Activated T-helper 1 cell treated with anti-CD3 and anti-CD28 coated beads, Interleukin-12 subunit alpha, Interleukin-12 subunit beta, Interleukin-2, Interleukin-4 antibody, amounts not matched to agents 30 ng/mL and 10 ng/mL and 1 ng/mL, durations not matched to agents 14 hours and 24 hours and 36 hours (primary cell): ENCODE data around the gene EIF2S1. TPM values are rescaled to one million over a fixed set of nuclear protein-coding genes. Genes with fewer than 3 reads are reported as not detected.
"Not testable (repeated sequence)": the region's sequence is repeated elsewhere in the genome, so short reads cannot be mapped to it uniquely, and the experiment has no call there.

Experiments used
- DNase-seq: peaks from one replicate; pipeline ENCODE4 v3.0.0; 2021; ENCODE audit warnings: low spot score
- H3K27ac Mint-ChIP-seq: one replicate; pipeline ENCODE4 v1.8.0; 2021; ENCODE audit warnings: mild to moderate bottlenecking, mixed read lengths
- H3K27me3 Mint-ChIP-seq: one replicate; pipeline ENCODE4 v1.8.0; 2022; ENCODE audit warnings: mild to moderate bottlenecking, moderate library complexity, mixed read lengths; ENCODE audit not compliant: insufficient read depth
- H3K36me3 Mint-ChIP-seq: one replicate; pipeline ENCODE4 v1.8.0; 2021; ENCODE audit warnings: low read depth, mixed read lengths
- H3K4me1 Mint-ChIP-seq: one replicate; pipeline ENCODE4 v1.8.0; 2021; ENCODE audit warnings: low read depth, mixed read lengths
- H3K4me3 Mint-ChIP-seq: one replicate; pipeline ENCODE4 v1.8.0; 2021; ENCODE audit warnings: mild to moderate bottlenecking, moderate library complexity, mixed read lengths
- H3K9me3 Mint-ChIP-seq: one replicate; pipeline ENCODE4 v1.8.0; 2021; ENCODE audit warnings: mixed read lengths
- intact Hi-C: fragments of 100-400 bp; cut with micrococcal nuclease; formaldehyde crosslinking; loops from one replicate; pipeline ENCODE4 v1.15.1; 2024
- total RNA-seq: library from RNA; stranded (reverse); gene quantifications from 2 replicates; pipeline ENCODE4 v1.2.3, GENCODE V29; 2022

The EIF2S1 gene
- total RNA-seq, 1 donor from 2014 or later = 234 TPM

GRCh38 chr14:67405771-67406170 is 45.6 kb downstream of the EIF2S1 start:
- no peaks in the 10 kb centered on the region for H3K36me3 Mint-ChIP-seq
- no peak overlapping the region for H3K27ac Mint-ChIP-seq
- intact Hi-C loops = no loop called here
- no peaks in the 10 kb centered on the region for H3K9me3 Mint-ChIP-seq
- H3K4me1 Mint-ChIP-seq = no peaks in the 10 kb centered on the region
- H3K27me3 Mint-ChIP-seq = peaks cover 11% of the 10 kb centered on the region
- DNase-seq = no peak
- no peak overlapping the region for H3K4me3 Mint-ChIP-seq

GRCh38 chr14:67408122-67408801 is 48.1 kb downstream of the EIF2S1 start:
- H3K27ac Mint-ChIP-seq, H3K9me3 Mint-ChIP-seq, H3K36me3 Mint-ChIP-seq, intact Hi-C loops, H3K4me3 Mint-ChIP-seq, H3K4me1 Mint-ChIP-seq, DNase-seq: not testable (repeated sequence)
- H3K27me3 Mint-ChIP-seq = peaks cover 23% of the 10 kb centered on the region

DNA sequence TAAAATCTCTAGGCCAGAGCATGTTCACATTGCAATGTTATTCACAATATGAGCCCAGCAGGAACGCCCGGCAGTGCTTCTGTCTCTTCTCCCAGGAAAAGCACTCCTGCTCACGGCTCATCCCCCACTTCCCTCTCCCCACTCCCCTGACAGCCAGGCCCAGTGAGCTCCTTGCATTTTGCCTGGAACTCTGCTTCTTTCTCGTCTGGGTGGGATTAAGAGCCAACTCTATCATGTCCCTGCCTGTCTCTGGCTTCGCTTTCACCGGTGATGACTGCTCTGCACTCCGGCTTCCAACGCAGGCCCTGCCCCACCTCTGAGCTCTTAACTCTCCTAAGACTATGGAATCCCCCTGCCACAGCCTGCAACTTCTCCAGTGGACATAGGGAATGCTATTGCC is 49.3 kb downstream of the EIF2S1 start:
- no peak overlapping the region for H3K4me3 Mint-ChIP-seq
- H3K36me3 Mint-ChIP-seq = no peaks in the 10 kb centered on the region
- H3K4me1 Mint-ChIP-seq = peaks cover 13% of the 10 kb centered on the region
- intact Hi-C loops = no loop called here
- no peak for DNase-seq
- H3K27ac Mint-ChIP-seq = no peak overlapping the region
- H3K9me3 Mint-ChIP-seq = no peaks in the 10 kb centered on the region
- H3K27me3 Mint-ChIP-seq = peaks cover 23% of the 10 kb centered on the region

- intact Hi-C loops = no loop called here
- Mint-ChIP-seq H3K27me3 (peaks cover 23% of the 10 kb centered on the region), H3K4me3 (no peak overlapping the region), H3K4me1 (peaks cover 14% of the 10 kb centered on the region), H3K36me3 (no peaks in the 10 kb centered on the region), H3K9me3 (no peaks in the 10 kb centered on the region), H3K27ac (no peak overlapping the region)
- DNase-seq = no peak
These were observed 50.2 kb downstream of the EIF2S1 start for GRCh38 chr14:67410313-67410712.

- H3K4me1 Mint-ChIP-seq = peaks cover 14% of the 10 kb centered on the region
These were observed 51.2 kb downstream of the EIF2S1 start for GRCh38 chr14:67411370-67411769.

DNA sequence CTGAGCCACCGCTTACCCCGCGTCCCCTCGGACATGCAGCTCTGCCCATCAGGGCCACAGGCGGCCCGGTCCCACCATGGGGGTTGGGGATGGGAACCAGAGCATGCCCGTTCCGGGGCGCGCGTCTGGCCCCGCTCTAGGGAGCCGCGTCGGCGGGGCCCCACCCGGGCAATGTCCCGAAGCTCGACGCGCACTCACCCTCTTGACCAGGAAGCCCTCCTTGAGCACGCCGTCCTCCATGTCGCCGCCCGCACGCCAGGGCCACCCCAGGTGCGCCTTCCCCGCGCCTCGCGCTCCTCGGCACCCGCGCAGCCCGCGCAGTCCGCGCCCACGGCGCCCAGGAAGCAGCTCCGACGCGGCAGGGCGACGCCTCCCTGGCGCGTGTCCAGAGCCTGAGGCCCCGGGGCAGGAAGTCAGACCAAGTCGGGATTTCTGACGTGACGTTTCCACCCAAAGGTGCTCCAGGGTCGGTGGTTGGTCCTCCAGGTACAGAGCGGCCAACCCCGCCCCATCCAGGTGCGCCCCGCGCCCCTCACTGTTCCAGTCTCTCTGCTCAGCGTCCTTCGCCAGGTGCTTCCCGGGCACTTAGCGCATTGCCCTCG is 51.8 kb downstream of the EIF2S1 start, which contains the start of gene PLEK2:
Gene PLEK2, minus strand, starts transcription at position 346 of the 602 bp plus-strand sequence. Its CDS starts 106 bp downstream, at position 240.
- Mint-ChIP-seq H3K4me1 (peaks cover 14% of the 10 kb centered on the region), H3K27me3 (peaks cover 23% of the 10 kb centered on the region), H3K36me3 (no peaks in the 10 kb centered on the region), H3K9me3 (no peaks in the 10 kb centered on the region), H3K27ac (no peak within 1 kb of the TSS), H3K4me3 (peak within 1 kb of the TSS; percentile 39)
- intact Hi-C loops = no loop called here
- DNase-seq = peak; percentile 20

More at GRCh38 chr14:67411370-67411769, 51.2 kb downstream of the EIF2S1 start:
- no peak overlapping the region for H3K4me3 Mint-ChIP-seq
- DNase-seq = no peak
- no peaks in the 10 kb centered on the region for H3K9me3 Mint-ChIP-seq
- no peak overlapping the region for H3K27ac Mint-ChIP-seq
- H3K27me3 Mint-ChIP-seq = peaks cover 23% of the 10 kb centered on the region
- H3K36me3 Mint-ChIP-seq = no peaks in the 10 kb centered on the region
- intact Hi-C loops = no loop called here

DNA sequence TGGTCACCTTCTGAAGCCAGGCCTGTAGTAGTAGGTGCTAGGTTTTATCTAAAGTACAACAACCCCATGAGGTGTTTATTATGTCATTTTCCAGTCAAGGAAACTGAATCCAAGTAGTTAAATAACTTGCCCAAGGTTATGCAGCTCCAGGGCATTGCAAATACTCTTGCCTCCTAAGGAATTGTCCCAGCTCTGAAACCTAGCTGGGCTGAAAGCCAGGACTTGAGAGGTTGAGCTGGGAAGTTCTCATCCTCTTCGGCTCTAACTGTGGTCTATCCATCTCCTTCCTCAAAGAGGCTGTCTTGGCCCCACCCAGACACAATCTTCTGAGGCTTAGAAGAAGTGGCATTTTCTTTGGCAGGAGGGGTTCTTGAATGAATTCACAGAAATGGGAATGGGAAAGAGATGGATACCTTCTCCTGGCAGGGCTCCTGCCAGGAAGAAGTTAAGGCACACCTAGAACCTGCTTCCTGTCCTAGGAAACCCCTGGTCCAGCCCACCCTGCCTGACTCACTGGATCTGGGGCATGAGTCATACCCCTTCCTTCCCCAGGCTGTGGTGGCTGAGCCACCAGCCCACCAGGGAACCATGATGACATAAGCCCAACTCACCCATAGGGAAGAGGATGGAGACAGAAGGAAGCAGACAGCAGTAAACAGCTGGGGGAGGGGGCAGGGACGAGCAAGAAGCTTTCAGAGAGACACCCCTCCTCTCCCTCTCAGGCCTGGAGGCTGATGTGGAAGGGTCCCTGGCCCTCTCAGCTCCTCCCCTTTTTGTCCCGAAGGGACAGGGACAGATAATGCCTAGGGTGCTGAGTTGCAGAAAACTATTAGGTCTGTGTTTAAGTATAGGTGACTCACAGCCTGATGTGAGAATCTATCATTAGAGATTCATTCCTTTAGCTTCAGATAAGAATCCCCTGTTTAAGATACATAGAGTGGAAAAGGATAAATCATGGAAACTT is 54.0 kb downstream of the EIF2S1 start:
- no peaks in the 10 kb centered on the region for H3K9me3 Mint-ChIP-seq
- intact Hi-C loops = no loop called here
- H3K4me1 Mint-ChIP-seq = peaks cover 14% of the 10 kb centered on the region
- no peak overlapping the region for H3K27ac Mint-ChIP-seq
- DNase-seq = no peak
- H3K27me3 Mint-ChIP-seq = peaks cover 23% of the 10 kb centered on the region
- no peak overlapping the region for H3K4me3 Mint-ChIP-seq
- no peaks in the 10 kb centered on the region for H3K36me3 Mint-ChIP-seq

DNA sequence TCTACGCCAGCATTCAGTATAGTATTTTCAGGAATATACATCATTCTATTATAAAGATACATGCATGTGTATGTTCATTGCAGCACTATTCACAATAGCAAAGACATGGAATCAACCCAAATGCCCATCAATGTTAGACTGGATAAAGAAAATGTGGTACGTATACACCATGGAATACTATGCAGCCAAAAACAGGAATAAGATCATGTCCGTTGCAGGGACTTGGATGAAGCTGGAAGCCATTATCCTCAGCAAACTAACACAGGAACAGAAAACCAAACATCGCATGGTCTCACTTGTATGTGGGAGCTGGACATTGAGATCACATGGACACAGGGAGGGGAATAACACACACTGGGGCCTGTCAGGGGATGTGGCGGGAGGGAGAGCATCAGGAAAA is 55.5 kb downstream of the EIF2S1 start:
- H3K36me3 Mint-ChIP-seq, intact Hi-C loops, DNase-seq, H3K9me3 Mint-ChIP-seq, H3K27ac Mint-ChIP-seq, H3K4me3 Mint-ChIP-seq: not testable (repeated sequence)
- Mint-ChIP-seq H3K4me1 (peaks cover 14% of the 10 kb centered on the region), H3K27me3 (peaks cover 16% of the 10 kb centered on the region)

- H3K9me3 Mint-ChIP-seq = no peaks in the 10 kb centered on the region
- H3K27ac Mint-ChIP-seq = peak overlapping the region; percentile 23
- H3K4me1 Mint-ChIP-seq = peaks cover 14% of the 10 kb centered on the region
- H3K36me3 Mint-ChIP-seq = no peaks in the 10 kb centered on the region
- intact Hi-C loops = no loop called here
- no peak for DNase-seq
- peaks cover 12% of the 10 kb centered on the region for H3K27me3 Mint-ChIP-seq
- no peak overlapping the region for H3K4me3 Mint-ChIP-seq
These were observed 56.0 kb downstream of the EIF2S1 start for GRCh38 chr14:67416085-67416484.

DNA sequence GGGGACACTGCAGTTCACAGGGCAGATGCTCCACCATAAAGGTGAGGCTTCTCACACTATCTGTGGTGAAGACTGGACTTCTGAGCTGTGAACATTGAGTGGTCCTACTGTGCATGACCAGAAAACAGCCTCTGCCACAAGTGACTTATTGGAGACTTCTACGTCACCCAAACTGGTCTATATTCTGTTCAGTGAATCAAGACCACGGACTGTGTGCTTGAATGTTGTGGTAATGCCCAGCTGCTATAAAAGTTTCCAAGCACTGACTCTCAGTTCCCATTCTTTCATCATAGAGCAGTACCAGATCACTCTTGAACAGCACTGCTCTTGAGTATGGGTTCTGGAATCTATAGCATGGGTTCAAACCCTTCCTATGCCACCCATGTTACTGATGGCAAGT is 56.7 kb downstream of the EIF2S1 start:
- no peak overlapping the region for H3K27ac Mint-ChIP-seq
- peaks cover 11% of the 10 kb centered on the region for H3K27me3 Mint-ChIP-seq
- intact Hi-C loops = no loop called here
- no peaks in the 10 kb centered on the region for H3K9me3 Mint-ChIP-seq
- no peaks in the 10 kb centered on the region for H3K36me3 Mint-ChIP-seq
- H3K4me3 Mint-ChIP-seq = no peak overlapping the region
- DNase-seq = no peak
- H3K4me1 Mint-ChIP-seq = peaks cover 14% of the 10 kb centered on the region

GRCh38 chr14:67417633-67418032 is 57.5 kb downstream of the EIF2S1 start:
- no peak overlapping the region for H3K4me3 Mint-ChIP-seq
- no peaks in the 10 kb centered on the region for H3K9me3 Mint-ChIP-seq
- DNase-seq = no peak
- peaks cover 8% of the 10 kb centered on the region for H3K4me1 Mint-ChIP-seq
- intact Hi-C loops = no loop called here
- H3K27me3 Mint-ChIP-seq = peaks cover 8% of the 10 kb centered on the region
- H3K36me3 Mint-ChIP-seq = no peaks in the 10 kb centered on the region
- H3K27ac Mint-ChIP-seq = no peak overlapping the region

- intact Hi-C loops = no loop called here
- no peaks in the 10 kb centered on the region for H3K36me3 Mint-ChIP-seq
- no peak overlapping the region for H3K4me3 Mint-ChIP-seq
- peaks cover 13% of the 10 kb centered on the region for H3K27me3 Mint-ChIP-seq
- no peak for DNase-seq
- no peaks in the 10 kb centered on the region for H3K9me3 Mint-ChIP-seq
- no peak overlapping the region for H3K27ac Mint-ChIP-seq
- H3K4me1 Mint-ChIP-seq = peaks cover 8% of the 10 kb centered on the region
These were observed 58.5 kb downstream of the EIF2S1 start for GRCh38 chr14:67418401-67419191.
